Activated T-cell treated with anti-CD3 and anti-CD28 coated beads, Interleukin-2, amount 50 U/mL, for 72 hours (primary cell): ENCODE measurements around the gene IFITM5. TPM values are rescaled to one million over a fixed set of nuclear protein-coding genes. Genes with fewer than 3 reads are reported as not detected.

Source experiments
- ATAC-seq, 2 donors: fragments of 150-1000 bp; cut with Tn5 transposase; replicated peaks in 1 of 2; 2 replicates each; pipeline ENCODE4 v1.10.0; 2021; ENCODE audit warnings: moderate library complexity in 2 of 2, mild to moderate bottlenecking in 1 of 2
- DNase-seq, 2 donors: peaks; one replicate each; pipeline ENCODE4 v3.0.0; 2021 to 2022; ENCODE audit warnings: mixed read lengths in 1 of 2
- H3K27ac Mint-ChIP-seq: one replicate; pipeline ENCODE4 v1.8.0; 2022; ENCODE audit warnings: mild to moderate bottlenecking, moderate library complexity, mixed read lengths
- H3K27me3 Mint-ChIP-seq: one replicate; pipeline ENCODE4 v1.8.0; 2022; ENCODE audit warnings: low read depth, mixed read lengths
- H3K36me3 Mint-ChIP-seq, 2 donors: one replicate each; pipeline ENCODE4 v1.8.0; 2022; ENCODE audit warnings: mixed read lengths in 2 of 2, mild to moderate bottlenecking in 1 of 2; ENCODE audit not compliant: insufficient read depth in 2 of 2
- H3K4me1 Mint-ChIP-seq: one replicate; pipeline ENCODE4 v1.8.0; 2022; ENCODE audit warnings: low read depth, mixed read lengths
- H3K4me3 Mint-ChIP-seq, 2 donors: one replicate each; pipeline ENCODE4 v1.8.0; 2022; ENCODE audit warnings: mild to moderate bottlenecking in 2 of 2, mixed read lengths in 2 of 2, moderate library complexity in 2 of 2
- H3K9me3 Mint-ChIP-seq, 2 donors: one replicate each; pipeline ENCODE4 v1.8.0; 2022; ENCODE audit warnings: mixed read lengths in 2 of 2
- total RNA-seq, 2 donors: library from RNA; stranded (reverse); gene quantifications; one replicate each; pipeline ENCODE4 v1.2.3, GENCODE V29; 2022

The IFITM5 gene
- total RNA-seq, 2 donors from 2014 or later, result not detected

DNA sequence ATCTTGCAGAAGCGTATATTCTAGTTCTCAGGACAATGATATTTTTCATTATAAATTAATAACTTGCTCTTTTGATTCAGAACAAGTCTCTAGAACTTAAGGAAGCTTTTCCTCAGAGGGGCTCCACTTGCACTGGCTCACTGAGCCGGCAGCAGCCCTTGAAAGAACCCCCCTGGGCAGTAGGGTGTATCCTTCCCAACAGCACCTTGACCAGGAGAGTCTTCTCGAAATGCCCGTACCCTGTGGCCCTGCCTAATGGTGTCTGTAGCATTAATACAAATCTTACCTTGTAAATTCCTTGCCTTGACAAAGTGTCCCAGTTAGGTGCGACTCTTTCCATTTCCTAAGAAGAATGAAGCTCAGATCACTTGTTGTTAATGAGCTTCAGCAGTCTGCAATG, 49.1 kb downstream of the IFITM5 start:
- Mint-ChIP-seq H3K27ac (no peak overlapping the region), H3K9me3 (no peaks in the 10 kb centered on the region), H3K4me3 (no peak overlapping the region), H3K27me3 (no peaks in the 10 kb centered on the region), H3K36me3 (peaks cover 18 to 31% of the 10 kb centered on the region in 2 donors), H3K4me1 (peaks cover 26% of the 10 kb centered on the region)
- no peak for ATAC-seq
- DNase-seq, result no peak

DNA sequence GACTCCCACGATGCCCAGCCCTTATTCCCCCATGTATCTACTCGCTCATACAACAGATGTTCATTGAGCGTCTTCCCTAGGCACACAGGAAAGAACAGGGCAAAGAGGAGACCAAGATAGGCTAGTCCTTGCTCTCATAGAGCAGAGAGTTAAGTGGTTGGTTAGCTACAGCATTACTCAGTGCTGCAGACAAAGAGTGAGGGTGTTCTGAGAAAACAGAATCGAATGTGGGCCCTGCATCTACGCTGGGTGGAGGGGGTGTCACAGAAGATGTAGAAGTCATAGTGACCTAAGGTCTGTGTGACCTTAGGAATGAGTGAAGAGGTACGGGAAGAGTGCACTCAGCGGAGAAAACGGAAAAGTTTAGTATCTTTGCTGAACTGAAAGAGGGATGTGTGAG, 50.3 kb downstream of the IFITM5 start:
- Mint-ChIP-seq H3K27ac (no peak overlapping the region), H3K9me3 (no peaks in the 10 kb centered on the region), H3K4me1 (peaks cover 30% of the 10 kb centered on the region), H3K4me3 (no peak overlapping the region), H3K27me3 (no peaks in the 10 kb centered on the region), H3K36me3 (peaks cover 20 to 40% of the 10 kb centered on the region in 2 donors)
- DNase-seq, result no peak
- peak in 1 of 2 donors; percentile 55 for ATAC-seq

Other genes with a start within 250 kb of the IFITM5 start
- not detected for gene SCGB1C1, start 106.4 kb downstream of the IFITM5 start, total RNA-seq
- 10 to 100 TPM; 64.6 to 76.8 TPM for gene BET1L, start 92.1 kb downstream of the IFITM5 start, total RNA-seq
- gene RIC8A, start 91.8 kb downstream of the IFITM5 start, total RNA-seq, result 100 to 1,000 TPM; 118 to 134 TPM
- 10 to 100 TPM; 36.5 to 39.0 TPM for gene SIRT3, start 63.2 kb downstream of the IFITM5 start, total RNA-seq
- 100 to 1,000 TPM; 133 to 174 TPM for gene PSMD13, start 62.5 kb downstream of the IFITM5 start, total RNA-seq
- gene NLRP6, start 21.1 kb downstream of the IFITM5 start, total RNA-seq, result 1 to 10 TPM; 1.5 to 3.2 TPM
- 100 to 1,000 TPM; 161 to 273 TPM for gene PGGHG, start 10.4 kb downstream of the IFITM5 start, total RNA-seq
- gene IFITM2, start 8.3 kb upstream of the IFITM5 start, total RNA-seq, result 100 to 1,000 TPM; 542 to 639 TPM
- 100 to 1,000 TPM; 306 to 384 TPM for gene IFITM1, start 14.5 kb upstream of the IFITM5 start, total RNA-seq
- 10 to 100 TPM; 24.4 to 75.8 TPM for gene IFITM3, start 21.3 kb upstream of the IFITM5 start, total RNA-seq
- gene B4GALNT4, start 70.0 kb upstream of the IFITM5 start, total RNA-seq, result 1 to 10 TPM; 2.1 to 2.7 TPM
- 1 to 10 TPM in 1 of 2 donors, under 1 TPM in 1; 0.16 to 1.2 TPM for gene PKP3, start 94.7 kb upstream of the IFITM5 start, total RNA-seq
- 10 to 100 TPM; 59.3 to 68.4 TPM for gene SIGIRR, start 115.5 kb upstream of the IFITM5 start, total RNA-seq
- 10 to 100 TPM; 34.3 to 56.5 TPM for gene ANO9, start 142.5 kb upstream of the IFITM5 start, total RNA-seq
- gene PTDSS2, start 150.8 kb upstream of the IFITM5 start, total RNA-seq, result 10 to 100 TPM; 20.6 to 22.5 TPM
- gene RNH1, start 207.7 kb upstream of the IFITM5 start, total RNA-seq, result 10 to 100 TPM; 88.9 to 95.3 TPM
- 10 to 100 TPM; 28.8 to 40.1 TPM for gene HRAS, start 236.1 kb upstream of the IFITM5 start, total RNA-seq
- 1 to 10 TPM; 1.2 to 3.1 TPM for gene LRRC56, start 238.0 kb upstream of the IFITM5 start, total RNA-seq